Endothelial cell of umbilical vein (primary cell): ENCODE results near the gene RABL3. TPM values are rescaled to one million over a fixed set of nuclear protein-coding genes. Genes with fewer than 3 reads are reported as not detected.

Source experiments
- BruUV-seq: library from RNA; stranded (reverse); fragments of 400-500 nt; replicated peaks from 2 replicates; lab custom pipeline; 2021; lab: Mats Ljungman, UMichigan
- CTCF ChIA-PET: fragments of 300-600, 350-600 bp; sonication (Branson Sonifier 250); formaldehyde crosslinking; loops from one replicate; lab custom pipeline; 2021; ENCODE audit warnings: antibody characterized with exemption, inconsistent platforms; lab: Charles Lee
- POLR2A ChIA-PET: fragments of 300-600, 350-600 bp; sonication (Branson Sonifier 250); formaldehyde crosslinking; loops from one replicate; lab custom pipeline; 2021; ENCODE audit warnings: antibody characterized with exemption, inconsistent platforms; lab: Charles Lee
- DNase-seq: peaks from one replicate; pipeline ENCODE4 v3.0.0-alpha.2; 2011; ENCODE audit warnings: low read depth, low spot score
- FAIRE-seq: peaks from 2 replicates; lab custom pipeline; 2011; peaks lifted over from hg19 to GRCh38; lab: Jason Lieb, UNC
- H2AFZ ChIP-seq: 2 replicates; pipeline ENCODE4 v1.6.0; 2012; ENCODE audit warnings: low read depth, low read length, control low read depth, inconsistent platforms
- H3K27ac ChIP-seq: 2 replicates; pipeline ENCODE4 v1.5.1; 2011; ENCODE audit warnings: low read depth, mild to moderate bottlenecking, control low read depth, low read length, moderate library complexity; ENCODE audit not compliant: insufficient read depth
- H3K27me3 ChIP-seq, 2 experiments: 2 replicates each; pipeline versions ENCODE4 v1.6.0 to v1.6.1; 2011; ENCODE audit warnings: low read length in 2 of 2, mixed read lengths in 1 of 2; ENCODE audit not compliant: control insufficient read depth in 2 of 2, insufficient read depth in 2 of 2
- H3K36me3 ChIP-seq, 2 experiments: 2 replicates in 1 of 2; 3 replicates in 1 of 2; pipeline ENCODE4 v1.5.1; 2011; ENCODE audit warnings: low read length in 2 of 2, mild to moderate bottlenecking in 1 of 2, moderate library complexity in 1 of 2; ENCODE audit not compliant: control insufficient read depth in 2 of 2, insufficient read depth in 2 of 2; ENCODE audit errors: extremely low read depth in 1 of 2
- H3K4me1 ChIP-seq: 3 replicates; pipeline ENCODE4 v1.5.1; 2011; ENCODE audit warnings: mild to moderate bottlenecking, low read length; ENCODE audit not compliant: control insufficient read depth, insufficient read depth; ENCODE audit errors: extremely low read depth
- H3K4me2 ChIP-seq: 2 replicates; pipeline ENCODE4 v1.6.1; 2011; ENCODE audit warnings: low read length, control low read depth, mixed read lengths; ENCODE audit not compliant: insufficient read depth
- H3K4me3 ChIP-seq, 3 experiments: fragments of 200-600 bp in 1 of 3; sonication (generic), shearing (Covaris generic) in 1 of 3; replicated peaks in 1 of 3; 2 replicates each; pipeline ENCODE4 v1.5.1; 2011 to 2016; ENCODE audit warnings: control low read depth in 3 of 3, low read length in 3 of 3, mild to moderate bottlenecking in 2 of 3, inconsistent platforms in 1 of 3, low read depth in 1 of 3, moderate library complexity in 1 of 3; ENCODE audit not compliant: insufficient read depth in 1 of 3
- H3K79me2 ChIP-seq: 2 replicates; pipeline ENCODE4 v1.6.0; 2012; ENCODE audit warnings: low read length, inconsistent platforms; ENCODE audit not compliant: control insufficient read depth, insufficient read depth
- H3K9ac ChIP-seq: replicated peaks from 2 replicates; pipeline ENCODE3; 2011; ENCODE audit warnings: low read length, control low read depth; ENCODE audit not compliant: insufficient read depth; ENCODE audit errors: extremely low read depth
- H3K9me1 ChIP-seq: replicated peaks from 3 replicates; pipeline ENCODE4 v1.6.0; 2011; ENCODE audit warnings: mild to moderate bottlenecking, low read length; ENCODE audit not compliant: control insufficient read depth, insufficient read depth; ENCODE audit errors: extremely low read depth
- H3K9me3 ChIP-seq: replicated peaks from 2 replicates; pipeline ENCODE4 v1.5.1; 2012; ENCODE audit warnings: low read length, inconsistent platforms; ENCODE audit not compliant: control insufficient read depth, insufficient read depth
- H4K20me1 ChIP-seq: replicated peaks from 2 replicates; pipeline ENCODE3; 2011; ENCODE audit warnings: mild to moderate bottlenecking, low read length; ENCODE audit not compliant: control insufficient read depth, insufficient read depth; ENCODE audit errors: extremely low read depth
- CTCF ChIP-seq, 2 donors: IDR thresholded peaks; 1 replicate in 1 of 2; 2 replicates in 1 of 2; pipeline ENCODE4 v1.5.1; 2011; ENCODE audit warnings: low read length in 2 of 2, mild to moderate bottlenecking in 2 of 2, moderate library complexity in 2 of 2, control low read depth in 1 of 2, inconsistent platforms in 1 of 2, low read depth in 1 of 2; ENCODE audit not compliant: insufficient read depth in 1 of 2; ENCODE audit errors: extremely low read depth in 1 of 2
- EZH2 ChIP-seq: IDR thresholded peaks from 2 replicates; pipeline ENCODE4 v1.6.1; 2012; ENCODE audit warnings: borderline replicate concordance, low read depth, mild to moderate bottlenecking, moderate library complexity, low read length, inconsistent platforms; ENCODE audit not compliant: severe bottlenecking
- FOS ChIP-seq: IDR thresholded peaks from 2 replicates; pipeline ENCODE4 v1.6.1; 2011; ENCODE audit warnings: mild to moderate bottlenecking, low read length, moderate library complexity, borderline replicate concordance; ENCODE audit not compliant: insufficient read depth
- GATA2 ChIP-seq: IDR thresholded peaks from 2 replicates; pipeline ENCODE4 v1.7.0; 2011; ENCODE audit warnings: low read depth, mild to moderate bottlenecking, moderate library complexity, mixed read lengths, low read length; ENCODE audit not compliant: insufficient read length, insufficient read depth
- JUN ChIP-seq: IDR thresholded peaks from 2 replicates; pipeline ENCODE4 v1.6.1; 2011; ENCODE audit warnings: borderline replicate concordance, low read depth; ENCODE audit not compliant: insufficient read length, insufficient read depth
- MAX ChIP-seq: IDR thresholded peaks from 2 replicates; pipeline ENCODE4 v1.6.1; 2011; ENCODE audit not compliant: insufficient read depth, insufficient read length
- MYC ChIP-seq: IDR thresholded peaks from one replicate; pipeline ENCODE4 v1.6.1; 2011; ENCODE audit warnings: mild to moderate bottlenecking, low read depth, low read length
- POLR2A ChIP-seq: IDR thresholded peaks from 2 replicates; pipeline ENCODE4 v1.6.1; 2012; ENCODE audit warnings: low read depth, mild to moderate bottlenecking, control low read depth, low read length
- POLR2AphosphoS5 ChIP-seq: IDR thresholded peaks from 2 replicates; pipeline ENCODE4 v1.6.1; 2012; ENCODE audit warnings: low read depth, mild to moderate bottlenecking, control low read depth, low read length, moderate library complexity; ENCODE audit not compliant: insufficient read depth
- dilution Hi-C: fragments of 300-500 bp; cut with MboI; formaldehyde crosslinking; loops from one replicate; pipeline ENCODE4 v1.15.0; 2019; ENCODE audit warnings: low sequenced_read_pairs; ENCODE audit not compliant: extremely low pct_ligation_motif_present
- intact Hi-C: fragments of 100-400 bp; cut with micrococcal nuclease; formaldehyde crosslinking; loops from one replicate; pipeline ENCODE4 v1.10.0; 2022
- polyA plus RNA-seq, 4 experiments: library from polyadenylated mRNA; depleted of rRNA in 3 of 4; stranded (reverse) in 3 of 4; unstranded in 1 of 4; fragments of >200 nt; gene quantifications; 2 replicates each; pipeline versions ENCODE4 v1.2.1 to v1.2.3, GENCODE V29; 2011 to 2012; ENCODE audit warnings: missing spikeins in 1 of 4
- total RNA-seq: library from RNA; stranded (reverse); gene quantifications from 2 replicates; pipeline ENCODE4 v1.2.3, GENCODE V29; 2021

The RABL3 gene
- total and polyA plus RNA-seq, 2 donors (not counting 3 experiments of a cell fraction or from before 2014, with no cell fraction given), result 4.3 to 24.9 TPM

GRCh38 chr3:120749843-120750242 lies 7.5 kb upstream of the RABL3 start:
- Histone ChIP-seq H3K79me2 (peaks cover 56% of the 10 kb centered on the region), H3K36me3 (peaks cover 0 to 3% of the 10 kb centered on the region in 2 experiments), H3K9me3 (no peaks in the 10 kb centered on the region), H3K27ac (no peak overlapping the region), H3K9ac (no peak overlapping the region), H3K4me2 (no peak overlapping the region), H2AFZ (no peak overlapping the region), H4K20me1 (no peaks in the 10 kb centered on the region), H3K4me1 (peaks cover 10% of the 10 kb centered on the region), H3K9me1 (no peaks in the 10 kb centered on the region), H3K4me3 (no peak overlapping the region), H3K27me3 (no peaks in the 10 kb centered on the region)
- DNase-seq (no peak), FAIRE-seq (no peak)
- TF ChIP-seq FOS (no peak), MYC (no peak), POLR2A (no peak), MAX (no peak), JUN (no peak), CTCF (IDR thresholded peaks at IDR 0.05; ENCODE audit: extremely low read depth in 1 of 2, insufficient read depth in 1 of 2, low read depth in 1 of 2, low read length in 2 of 2) (no peak), EZH2 (no peak), POLR2AphosphoS5 (no peak), GATA2 (no peak)
- ChIA-PET POLR2A (no interaction called here), CTCF (no interaction called here)
- dilution Hi-C loops, result no loop called here
- intact Hi-C loops, result no loop called here
- no TSS peak for BruUV-seq
